ENCODE data around the gene NKAIN2. TPM values are rescaled to one million over a fixed set of nuclear protein-coding genes. Genes with fewer than 3 reads are reported as not detected.
A peak's percentile ranks its signal among the peaks of the same experiment; 100 is the strongest.

Gene NKAIN2
- total and polyA plus RNA-seq, 9 of the 15 experiments (the other 6 are each of a cell fraction or from before 2014, with no cell fraction given), result not detected

- H3K9me3 ChIP-seq (replicated peaks; ENCODE audit: control insufficient read depth, insufficient read depth, low read depth, low read length), result no peaks in the 10 kb centered on the region
- DNase-seq (ENCODE audit: extremely low read depth in 1 of 4, low spot score in 3 of 4) (no peak), FAIRE-seq (no peak), ATAC-seq (no peak)
- H3K36me3 ChIP-seq (ENCODE audit: control insufficient read depth, insufficient read depth, low read length), result no peaks in the 10 kb centered on the region
- H3K27me3 ChIP-seq (ENCODE audit: control insufficient read depth in 2 of 2, insufficient read depth in 2 of 2, low read length in 2 of 2), result no peaks in the 10 kb centered on the region
- H3K4me2 ChIP-seq (ENCODE audit: insufficient read depth, low read length), result no peak overlapping the region
- no peak overlapping the region for H3K27ac ChIP-seq (ENCODE audit: extremely low read depth, low read depth, low read length)
- POLR2A ChIA-PET, result no interaction called here
- WGBS (ENCODE audit: insufficient coverage, low coverage, missing lambda C conversion rate), result 39% methylated on average over 3 of the region's 3 CpGs
- no peaks in the 10 kb centered on the region for H3K9me1 ChIP-seq (ENCODE audit: control insufficient read depth, insufficient read depth, low read length)
- no peak overlapping the region for H3K4me3 ChIP-seq
- in situ Hi-C loops (cut with MboI), result loop anchor here (5.0 to 10.0 kb wide), 4 partner anchors 239 to 972 kb away; partner anchors contain the start of gene HDDC2
- CTCF ChIA-PET (ENCODE audit: low intra/inter-chr PET ratio), result no interaction called here
- BruUV-seq (replicated peaks), result no TSS peak
- no peak for TF ChIP-seq PURB (CRISPR knock-in tag; IDR thresholded peaks at IDR 0.05; ENCODE audit: low read depth)
- no peak for TF ChIP-seq GATAD2B (IDR thresholded peaks at IDR 0.05; ENCODE audit: borderline replicate concordance)
- no peak for TF ChIP-seq ZNF518B (CRISPR knock-in tag; IDR thresholded peaks at IDR 0.05)
- TF ChIP-seq PKNOX1 (IDR thresholded peaks at IDR 0.05), result peak; percentile 27; the same call in 1 of the 2 replicates
- no peak for TF ChIP-seq CAMTA2 (CRISPR knock-in tag; conservative IDR thresholded peaks at IDR 0.05)
- TF ChIP-seq MEIS2 (IDR thresholded peaks at IDR 0.05; ENCODE audit: partially characterized antibody), result peak; percentile 56
- TF ChIP-seq NCOA2 (IDR thresholded peaks at IDR 0.05; ENCODE audit: partially characterized antibody in 2 of 2), result no peak
- H3K9ac ChIP-seq (ENCODE audit: insufficient read depth in 1 of 2, low read depth in 2 of 2, low read length in 2 of 2), result no peak overlapping the region
- intact Hi-C loops (cut with micrococcal nuclease), result no loop called here
- no peak overlapping the region for H2AFZ ChIP-seq (ENCODE audit: low read depth, low read length)
- no peaks in the 10 kb centered on the region for H4K20me1 ChIP-seq (replicated peaks; ENCODE audit: control insufficient read depth, insufficient read depth, low read length)
- no peaks in the 10 kb centered on the region for H3K4me1 ChIP-seq (replicated peaks in 1 of 2; ENCODE audit: control insufficient read depth in 2 of 2, insufficient read depth in 2 of 2, low read length in 2 of 2)
- H3K79me2 ChIP-seq (ENCODE audit: control insufficient read depth, insufficient read depth, low read length), result no peaks in the 10 kb centered on the region
Measured at GRCh38 chr6:124873066-124873410, 1069.4 kb downstream of the NKAIN2 start.

Other genes starting within 250 kb of the NKAIN2 start
- gene TRDN, start 166.9 kb upstream of the NKAIN2 start, total RNA-seq (2014; rRNA removed), result 0.05 and 0.12 TPM in 2 replicates
- gene TRDN, start 166.9 kb upstream of the NKAIN2 start, total RNA-seq (2014; rRNA removed; fragmentation: Illumina TruSeq; extraction: Trizol), result 0.15 and 0.19 TPM in 2 replicates
- gene TRDN, start 166.9 kb upstream of the NKAIN2 start, total RNA-seq (2015; rRNA removed; fragmentation: Illumina TruSeq; extraction: Trizol), result 0.29 and 0.30 TPM in 2 replicates
- gene TRDN, start 166.9 kb upstream of the NKAIN2 start, total RNA-seq (2021), result 0.13 and 0.20 TPM in 2 replicates
- gene TRDN, start 166.9 kb upstream of the NKAIN2 start, polyA plus RNA-seq (2011; rRNA removed), result 0.04 and 0.50 TPM in 2 replicates
- gene TRDN, start 166.9 kb upstream of the NKAIN2 start, polyA plus RNA-seq (2014; fragmentation: Illumina TruSeq; extraction: Trizol), result 0.14 and 0.16 TPM in 2 replicates
- gene TRDN, start 166.9 kb upstream of the NKAIN2 start, polyA plus RNA-seq (2014; fragmentation: Nextera tagmentation; extraction: Ambion mirVana), result under 1 TPM; 0.14 to 0.34 TPM
- gene TRDN, start 166.9 kb upstream of the NKAIN2 start, polyA plus RNA-seq (2014; rRNA removed), result 0.09 TPM in 2 replicates